ENCODE data around the gene AREG. TPM values are rescaled to one million over a fixed set of nuclear protein-coding genes. Genes with fewer than 3 reads are reported as not detected.

The AREG gene
- total RNA-seq, 1 experiment from 2014 or later = 7.0 TPM

DNA sequence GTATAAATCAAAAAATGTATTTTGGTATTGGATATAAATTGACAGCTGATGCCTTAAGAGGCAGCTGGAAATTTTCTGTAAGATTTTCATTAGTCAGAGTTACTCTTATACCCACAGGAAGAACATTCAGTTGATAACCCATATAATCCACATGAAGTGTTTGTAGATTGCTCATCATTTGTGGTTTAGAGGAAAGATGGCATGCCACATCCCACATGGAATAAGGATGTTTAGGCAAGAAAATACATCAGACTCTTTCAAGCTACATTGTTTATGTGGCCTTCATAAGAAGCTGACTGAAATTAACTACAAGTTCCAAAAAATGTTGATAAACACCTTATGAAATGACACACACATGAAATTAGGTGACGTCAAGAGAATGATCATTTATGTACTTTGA, 56.6 kb downstream of the AREG start:
- DNase-seq (ENCODE audit: extremely low read depth, low read depth) = no peak

DNA sequence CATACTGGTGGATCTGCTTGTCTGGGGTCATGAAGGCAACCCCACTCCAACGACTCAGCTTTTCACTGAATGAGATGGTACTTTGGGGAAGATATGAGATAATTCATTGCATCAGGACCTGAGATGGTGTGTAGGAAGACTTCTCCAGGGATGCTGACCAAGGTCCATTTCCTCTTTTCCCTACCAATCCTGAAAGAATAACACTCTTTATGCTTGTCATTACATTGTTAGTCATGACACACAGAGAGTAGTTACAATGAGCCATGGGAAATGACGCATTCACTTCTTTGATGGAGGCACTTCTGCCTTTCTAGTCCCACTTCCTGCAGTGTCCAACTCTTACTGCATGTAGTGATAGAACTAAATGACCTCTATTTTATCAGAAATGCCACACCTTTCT, 58.6 kb downstream of the AREG start:
- DNase-seq (ENCODE audit: extremely low read depth, low read depth) = no peak

DNA sequence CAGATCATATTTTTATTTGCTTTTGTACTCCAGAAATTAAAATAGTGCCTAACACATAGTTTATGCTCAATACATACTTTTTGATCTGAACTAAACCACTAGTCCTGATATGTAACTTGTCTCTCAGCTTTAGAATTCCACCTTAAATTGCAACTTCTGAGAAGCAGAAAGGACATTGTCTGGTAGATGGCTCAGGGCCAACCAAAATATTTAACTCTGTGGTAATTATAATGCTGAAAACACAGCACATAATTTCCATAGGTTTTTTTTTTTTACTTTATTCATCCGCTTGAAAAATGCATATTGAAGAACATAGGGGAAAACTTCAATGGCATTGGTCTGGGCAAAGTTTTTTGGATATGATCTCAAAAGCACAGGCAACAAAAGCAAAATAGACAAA, 59.3 kb downstream of the AREG start:
- no peak for DNase-seq (ENCODE audit: extremely low read depth, low read depth)

Other genes starting within 250 kb of the AREG start
- 146 and 176 TPM in 2 replicates for gene EPGN, start 136.7 kb upstream of the AREG start, total RNA-seq (2014; rRNA removed; shearing (Covaris generic))
- 2.7 and 3.8 TPM in 2 replicates for gene EREG, start 80.0 kb upstream of the AREG start, total RNA-seq (2014; rRNA removed; shearing (Covaris generic))

Measured in NCI-H460 (cell line).